NCI-H1694 treated with DMSO at 0.1 percent for 48 hours (cell line): ENCODE results near the gene CSF3R.

ENCODE experiments used
- DNase-seq: peaks from one replicate; lab custom pipeline; 2025; lab: John Stamatoyannopoulos, UW

Gene CSF3R

GRCh38 chr1:36419569-36419968, 63.1 kb downstream of the CSF3R start:
- DNase-seq: no peak

GRCh38 chr1:36419140-36419539, 63.6 kb downstream of the CSF3R start:
- no peak for DNase-seq

GRCh38 chr1:36417931-36418330, 64.8 kb downstream of the CSF3R start:
- no peak for DNase-seq
